GM12878 (cell line): ENCODE measurements around the gene GOLGA6A. TPM values are rescaled to one million over a fixed set of nuclear protein-coding genes. Genes with fewer than 3 reads are reported as not detected.
A peak's percentile ranks its signal among the peaks of the same experiment; 100 is the strongest.
"Not testable (repeated sequence)": the region's sequence is repeated elsewhere in the genome, so short reads cannot be mapped to it uniquely, and the experiment has no call there.

Source experiments
- ATAC-seq: fragments of 200-7000 bp; cut with Tn5 transposase; 3 replicates; pipeline ENCODE4 v1.9.1; 2020; ENCODE audit warnings: mild to moderate bottlenecking, moderate library complexity
- BruUV-seq: library from RNA; stranded (reverse); fragments of 400-500 nt; replicated peaks from 2 replicates; lab custom pipeline; 2021; lab: Mats Ljungman, UMichigan
- CTCF ChIA-PET: fragments of 300-600 bp; sonication (Branson Sonifier 250); formaldehyde crosslinking; extraction: SDS; loops from one replicate; lab custom pipeline; 2021; ENCODE audit warnings: inconsistent platforms; lab: Yijun Ruan, JAX
- POLR2A ChIA-PET: fragments of 350-600 bp; formaldehyde crosslinking; extraction: SDS; loops from one replicate; lab custom pipeline; 2021; ENCODE audit warnings: inconsistent platforms; lab: Charles Lee
- RAD21 ChIA-PET: fragments of 300-600 bp; sonication (Branson Sonifier 250); formaldehyde crosslinking; loops from one replicate; lab custom pipeline; 2023; ENCODE audit warnings: antibody characterized with exemption; ENCODE audit not compliant: unreplicated experiment; lab: Charles Lee
- SMC1A ChIA-PET: fragments of 300-600 bp; sonication (Branson Sonifier 250); formaldehyde crosslinking; loops from one replicate; lab custom pipeline; 2023; ENCODE audit not compliant: unreplicated experiment, uncharacterized antibody; lab: Charles Lee
- DNase-seq: peaks from one replicate; pipeline ENCODE4 v3.0.0-alpha.2; 2011; ENCODE audit warnings: low read depth, low spot score
- FAIRE-seq: peaks from 3 replicates; lab custom pipeline; 2011; peaks lifted over from hg19 to GRCh38; lab: Jason Lieb, UNC
- H2AFZ ChIP-seq: 2 replicates; pipeline ENCODE4 v1.6.0; 2011; ENCODE audit warnings: low read depth, low read length, control low read depth; ENCODE audit not compliant: control insufficient read depth
- H3K27ac ChIP-seq: 2 replicates; pipeline ENCODE4 v1.5.1; 2011; ENCODE audit warnings: control low read depth; ENCODE audit not compliant: control insufficient read depth, insufficient read depth
- H3K27me3 ChIP-seq, 2 experiments: replicated peaks in 1 of 2; 2 replicates each; pipeline versions ENCODE4 v1.6.0 to v1.6.1; 2011; ENCODE audit warnings: low read length in 1 of 2; ENCODE audit not compliant: control insufficient read depth in 2 of 2, insufficient read depth in 2 of 2
- H3K36me3 ChIP-seq, 2 experiments: 2 replicates each; pipeline ENCODE4 v1.5.1; 2011; ENCODE audit warnings: low read length in 1 of 2; ENCODE audit not compliant: control insufficient read depth in 2 of 2, insufficient read depth in 2 of 2
- H3K4me1 ChIP-seq: 2 replicates; pipeline ENCODE4 v1.6.1; 2011; ENCODE audit warnings: mild to moderate bottlenecking, low read length, moderate library complexity, mixed read lengths; ENCODE audit not compliant: control insufficient read depth, insufficient read depth
- H3K4me2 ChIP-seq: 2 replicates; pipeline ENCODE4 v1.6.0; 2011; ENCODE audit warnings: control low read depth; ENCODE audit not compliant: control insufficient read depth, insufficient read depth
- H3K4me3 ChIP-seq: fragments of 200-600 bp; sonication (generic); 2 replicates; pipeline ENCODE4 v1.5.1; 2016
- H3K79me2 ChIP-seq: 2 replicates; pipeline ENCODE4 v1.6.0; 2011; ENCODE audit warnings: low read length; ENCODE audit not compliant: control insufficient read depth, insufficient read depth
- H3K9ac ChIP-seq: 2 replicates; pipeline ENCODE4 v1.8.0; 2011; ENCODE audit warnings: low read length, control low read depth, mixed read lengths; ENCODE audit not compliant: control insufficient read depth, insufficient read depth
- H3K9me3 ChIP-seq: replicated peaks from 3 replicates; pipeline ENCODE4 v1.5.1; 2011; ENCODE audit warnings: mild to moderate bottlenecking, low read length; ENCODE audit not compliant: control insufficient read depth, insufficient read depth
- H4K20me1 ChIP-seq: 2 replicates; pipeline ENCODE4 v1.6.0; 2011; ENCODE audit not compliant: control insufficient read depth, insufficient read depth
- CTCF ChIP-seq, 3 experiments: IDR thresholded peaks in 2 of 3; conservative IDR thresholded peaks in 1 of 3; 2 replicates each; pipeline ENCODE4 v1.5.1; 2011; ENCODE audit warnings: low read depth in 3 of 3, low read length in 3 of 3, mild to moderate bottlenecking in 3 of 3, control low read depth in 2 of 3, moderate library complexity in 2 of 3, inconsistent platforms in 1 of 3, mixed read lengths in 1 of 3; ENCODE audit not compliant: control insufficient read depth in 2 of 3, insufficient read depth in 1 of 3; ENCODE audit errors: extremely low read depth in 1 of 3
- WGBS: methylation state at CpG from one replicate; pipeline ENCODE4 v1.1.6; 2016; ENCODE audit warnings: low lambda C conversion rate; ENCODE audit not compliant: insufficient replicate concordance, insufficient coverage; ENCODE audit errors: missing lambda C conversion rate; 5-methylcytosine and 5-hydroxymethylcytosine counted together
- in situ Hi-C: fragments of 300-500 bp; cut with MboI; formaldehyde crosslinking; loops from 9 replicates; pipeline ENCODE4 v1.14.3; 2018; ENCODE audit warnings: mixed read lengths
- intact Hi-C: fragments of 100-400 bp; cut with micrococcal nuclease; formaldehyde crosslinking; loops from one replicate; pipeline ENCODE4 v1.14.2; 2022; ENCODE audit not compliant: unreplicated experiment
- polyA plus RNA-seq, 11 experiments: library from polyadenylated mRNA; depleted of rRNA in 4 of 11; unstranded in 6 of 11; stranded (reverse) in 5 of 11; fragments of >200 nt; fragmentation: Nextera tagmentation in 4 of 11; fragmentation: Illumina TruSeq in 1 of 11; extraction: Ambion mirVana in 4 of 11; extraction: Trizol in 1 of 11; gene quantifications; 1 replicate in 1 of 11; 2 replicates in 10 of 11; pipeline versions ENCODE4 v1.2.1 to v1.2.3, GENCODE V29; 2011 to 2016; ENCODE audit warnings: inconsistent platforms in 2 of 11, missing spikeins in 2 of 11, low read depth in 1 of 11
- total RNA-seq, 4 experiments: library from RNA; depleted of rRNA in 3 of 4; stranded (reverse); fragments of >200 nt in 3 of 4; fragmentation: Illumina TruSeq in 1 of 4; extraction: Trizol in 1 of 4; gene quantifications; 2 replicates each; pipeline versions ENCODE4 v1.2.1 to v1.2.3, GENCODE V29; 2013 to 2021

Gene GOLGA6A
- total and polyA plus RNA-seq, 10 of the 15 experiments (the other 5 are each of a cell fraction or from before 2014, with no cell fraction given) = not detected

GRCh38 chr15:74072614-74073337, 9.6 kb downstream of the GOLGA6A start:
- FAIRE-seq, in situ Hi-C loops, H3K9ac ChIP-seq, H3K4me2 ChIP-seq, H3K4me1 ChIP-seq, H3K27ac ChIP-seq, DNase-seq, H3K79me2 ChIP-seq, BruUV-seq, H2AFZ ChIP-seq, H4K20me1 ChIP-seq, SMC1A ChIA-PET, ATAC-seq, POLR2A ChIA-PET, CTCF ChIA-PET, H3K4me3 ChIP-seq, H3K27me3 ChIP-seq, H3K36me3 ChIP-seq, H3K9me3 ChIP-seq, RAD21 ChIA-PET, intact Hi-C loops: not testable (repeated sequence)
- WGBS = 6% methylated on average over 9 of the region's 16 CpGs
- TF ChIP-seq CTCF (IDR thresholded peaks at IDR 0.05 in 2 of 3, conservative IDR thresholded peaks at IDR 0.05 in 1 of 3; ENCODE audit: control insufficient read depth in 2 of 3, extremely low read depth in 1 of 3, insufficient read depth in 1 of 3, low read depth in 3 of 3, low read length in 3 of 3) = peak in 2 of 3 experiments; percentile 10 to 34; a peak in 1 of 6 replicates

DNA sequence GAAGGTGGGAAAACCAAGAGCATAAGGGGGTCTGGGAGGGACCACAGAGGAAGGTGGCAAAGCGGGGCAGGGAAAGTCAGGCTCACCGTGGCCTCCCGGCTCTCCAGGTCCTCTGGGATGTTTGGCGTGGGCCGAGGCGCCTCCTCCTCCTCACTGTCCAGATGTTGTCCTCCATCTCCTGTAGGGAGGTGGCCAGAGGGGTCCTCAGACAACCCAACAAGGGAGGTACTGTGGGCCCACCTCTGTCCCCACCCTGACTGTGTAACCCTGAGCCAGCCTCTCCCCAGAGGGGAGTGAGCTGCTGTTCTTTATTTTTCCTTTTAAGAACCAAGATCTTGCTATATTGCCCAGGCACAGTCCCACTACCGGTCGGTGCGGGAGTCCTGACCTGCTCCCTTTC, 10.2 kb downstream of the GOLGA6A start:
- SMC1A ChIA-PET, H3K27me3 ChIP-seq, H3K4me2 ChIP-seq, H3K4me3 ChIP-seq, POLR2A ChIA-PET, H4K20me1 ChIP-seq, DNase-seq, H3K9ac ChIP-seq, H3K9me3 ChIP-seq, BruUV-seq, in situ Hi-C loops, H3K79me2 ChIP-seq, H3K4me1 ChIP-seq, H3K27ac ChIP-seq, H2AFZ ChIP-seq, intact Hi-C loops, ATAC-seq, FAIRE-seq, CTCF ChIA-PET, RAD21 ChIA-PET, H3K36me3 ChIP-seq: not testable (repeated sequence)
- WGBS = no CpG with 5 or more reads among the region's 9 CpGs

DNA sequence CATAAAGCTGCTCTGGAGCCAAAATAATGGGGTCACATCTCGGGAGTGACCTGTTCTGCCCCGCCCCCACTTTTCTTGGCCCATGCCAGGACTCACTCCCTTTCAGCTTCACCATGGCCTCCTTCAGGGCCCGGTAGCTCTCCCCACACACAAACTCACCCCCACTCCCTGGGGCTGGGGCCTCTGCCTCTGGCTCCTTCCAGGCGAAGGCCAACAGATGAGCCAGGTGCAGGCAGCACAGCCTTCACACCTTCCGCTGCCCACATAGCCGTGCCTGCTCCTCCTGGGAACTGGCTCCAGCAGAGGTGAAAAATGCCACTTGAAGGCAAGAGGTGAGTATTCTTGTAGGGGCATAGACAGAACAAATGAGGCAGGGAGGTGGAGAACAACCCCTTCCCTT, 10.7 kb downstream of the GOLGA6A start:
- H3K4me3 ChIP-seq, H3K27ac ChIP-seq, H3K27me3 ChIP-seq, BruUV-seq, POLR2A ChIA-PET, ATAC-seq, SMC1A ChIA-PET, H4K20me1 ChIP-seq, in situ Hi-C loops, H2AFZ ChIP-seq, DNase-seq, H3K4me2 ChIP-seq, intact Hi-C loops, H3K79me2 ChIP-seq, H3K36me3 ChIP-seq, H3K9ac ChIP-seq, CTCF ChIA-PET, RAD21 ChIA-PET, H3K4me1 ChIP-seq, H3K9me3 ChIP-seq, FAIRE-seq: not testable (repeated sequence)
- 61% methylated on average over 4 of the region's 6 CpGs for WGBS
